ENCODE results near the gene MYH13. TPM values are rescaled to one million over a fixed set of nuclear protein-coding genes. Genes with fewer than 3 reads are reported as not detected.

MYH13 gene
- total RNA-seq, 1 experiment from 2014 or later, result not detected

DNA sequence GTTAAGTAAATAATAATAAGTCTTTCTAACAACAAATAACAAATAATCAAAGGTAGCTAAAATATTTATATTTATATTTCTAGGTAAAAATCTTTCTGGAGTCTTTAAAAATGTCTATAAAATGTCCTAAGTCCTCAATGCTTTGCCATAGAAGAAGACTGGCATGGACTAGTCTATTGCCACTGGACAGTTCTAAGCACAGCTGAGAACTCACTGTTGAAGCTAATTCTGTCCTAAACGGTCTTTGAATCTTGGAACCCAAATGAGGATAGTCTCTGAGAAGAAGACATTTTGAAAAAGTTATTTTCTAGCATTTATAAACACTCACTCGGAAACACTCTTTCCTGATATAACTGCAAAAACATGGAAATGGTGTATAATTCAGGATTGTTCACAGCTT, 48.4 kb upstream of the MYH13 start:
- Histone ChIP-seq H3K23ac (ENCODE audit: insufficient read length, low read depth, low read length) (no peak overlapping the region), H3T11ph (ENCODE audit: low read length) (no peak overlapping the region), H2AK5ac (ENCODE audit: insufficient read length, low read length) (no peak overlapping the region), H2AFZ (ENCODE audit: low read length) (no peak overlapping the region), H3K9me3 (ENCODE audit: control insufficient read depth, low read depth, low read length) (no peaks in the 10 kb centered on the region), H4K91ac (ENCODE audit: insufficient read length, low read depth, low read length) (no peak overlapping the region), H3K79me2 (ENCODE audit: insufficient read depth, low read length) (no peaks in the 10 kb centered on the region), H3K4me2 (ENCODE audit: insufficient read depth, insufficient read length, low read length) (no peak overlapping the region), H4K8ac (replicated peaks; ENCODE audit: insufficient read length, low read depth, low read length) (no peak overlapping the region), H2BK120ac (ENCODE audit: low read depth, low read length, poor library complexity, severe bottlenecking) (no peak overlapping the region), H3K27me3 (ENCODE audit: insufficient read depth, low read length) (no peaks in the 10 kb centered on the region), H3K56ac (ENCODE audit: insufficient read length, low read depth, low read length) (no peak overlapping the region), H3K14ac (ENCODE audit: insufficient read depth, low read length) (no peak overlapping the region), H3K4me1 (ENCODE audit: insufficient read depth, low read length) (peaks cover 3% of the 10 kb centered on the region), H2BK15ac (ENCODE audit: low read depth, low read length) (no peak overlapping the region), H2BK12ac (ENCODE audit: insufficient read length, low read depth, low read length) (no peak overlapping the region), H3K9ac (ENCODE audit: extremely low read depth, insufficient read length, low read length) (no peak overlapping the region), H3K18ac (ENCODE audit: insufficient read length, low read depth, low read length) (no peak overlapping the region), H3K23me2 (ENCODE audit: insufficient read length, low read depth, low read length, poor library complexity, severe bottlenecking) (no peaks in the 10 kb centered on the region), H3K27ac (ENCODE audit: insufficient read length, low read depth, low read length) (no peak overlapping the region), H3K4ac (ENCODE audit: low read depth, low read length) (no peak overlapping the region), H2BK20ac (ENCODE audit: low read depth, low read length, poor library complexity, severe bottlenecking) (no peak overlapping the region), H4K5ac (ENCODE audit: insufficient read length, low read depth, low read length) (no peak overlapping the region), H4K20me1 (ENCODE audit: control insufficient read depth, insufficient read depth, insufficient read length) (no peaks in the 10 kb centered on the region), H2BK5ac (ENCODE audit: insufficient read length, low read length) (no peak overlapping the region), H3K79me1 (ENCODE audit: insufficient read depth, low read depth, low read length, poor library complexity, severe bottlenecking) (no peaks in the 10 kb centered on the region)
- no peak for DNase-seq
- Mint-ChIP-seq H3K9me3 (no peaks in the 10 kb centered on the region), H3K36me3 (ENCODE audit: insufficient read depth in 1 of 3, low read depth in 3 of 3) (no peaks in the 10 kb centered on the region), H3K27ac (no peak overlapping the region), H3K4me3 (no peak overlapping the region), H3K27me3 (ENCODE audit: low read depth) (no peaks in the 10 kb centered on the region; the same call in 1 of the 2 replicates), H3K4me1 (peaks cover 20 to 22% of the 10 kb centered on the region in 2 experiments)
- TF ChIP-seq, protein P1, sequence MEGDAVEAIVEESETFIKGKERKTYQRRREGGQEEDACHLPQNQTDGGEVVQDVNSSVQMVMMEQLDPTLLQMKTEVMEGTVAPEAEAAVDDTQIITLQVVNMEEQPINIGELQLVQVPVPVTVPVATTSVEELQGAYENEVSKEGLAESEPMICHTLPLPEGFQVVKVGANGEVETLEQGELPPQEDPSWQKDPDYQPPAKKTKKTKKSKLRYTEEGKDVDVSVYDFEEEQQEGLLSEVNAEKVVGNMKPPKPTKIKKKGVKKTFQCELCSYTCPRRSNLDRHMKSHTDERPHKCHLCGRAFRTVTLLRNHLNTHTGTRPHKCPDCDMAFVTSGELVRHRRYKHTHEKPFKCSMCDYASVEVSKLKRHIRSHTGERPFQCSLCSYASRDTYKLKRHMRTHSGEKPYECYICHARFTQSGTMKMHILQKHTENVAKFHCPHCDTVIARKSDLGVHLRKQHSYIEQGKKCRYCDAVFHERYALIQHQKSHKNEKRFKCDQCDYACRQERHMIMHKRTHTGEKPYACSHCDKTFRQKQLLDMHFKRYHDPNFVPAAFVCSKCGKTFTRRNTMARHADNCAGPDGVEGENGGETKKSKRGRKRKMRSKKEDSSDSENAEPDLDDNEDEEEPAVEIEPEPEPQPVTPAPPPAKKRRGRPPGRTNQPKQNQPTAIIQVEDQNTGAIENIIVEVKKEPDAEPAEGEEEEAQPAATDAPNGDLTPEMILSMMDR (conservative IDR thresholded peaks at IDR 0.05), result no peak
- WGBS (ENCODE audit: extremely low coverage, insufficient read length, low lambda C conversion rate), result no CpG with 5 or more reads among the region's 2 CpGs
